ENCODE data around the gene SLC35F1.

SLC35F1 gene

GRCh38 chr6:118216751-118217150 is 309.7 kb downstream of the SLC35F1 start:
- Histone ChIP-seq H3K27ac (ENCODE audit: poor library complexity, severe bottlenecking) (no peak overlapping the region), H3K4me3 (ENCODE audit: severe bottlenecking) (no peak overlapping the region), H3K27me3 (ENCODE audit: insufficient read depth, poor library complexity, severe bottlenecking) (no peaks in the 10 kb centered on the region), H3K9me3 (ENCODE audit: severe bottlenecking) (no peaks in the 10 kb centered on the region), H3K36me3 (ENCODE audit: low read depth) (no peaks in the 10 kb centered on the region), H3K4me1 (ENCODE audit: insufficient read depth, poor library complexity, severe bottlenecking) (no peaks in the 10 kb centered on the region)
- ATAC-seq (ENCODE audit: low read depth) (peak; percentile 71), DNase-seq (ENCODE audit: low spot score) (no peak)
- TF ChIP-seq CTCF (IDR thresholded peaks at IDR 0.05; ENCODE audit: poor library complexity, severe bottlenecking), result no peak

DNA sequence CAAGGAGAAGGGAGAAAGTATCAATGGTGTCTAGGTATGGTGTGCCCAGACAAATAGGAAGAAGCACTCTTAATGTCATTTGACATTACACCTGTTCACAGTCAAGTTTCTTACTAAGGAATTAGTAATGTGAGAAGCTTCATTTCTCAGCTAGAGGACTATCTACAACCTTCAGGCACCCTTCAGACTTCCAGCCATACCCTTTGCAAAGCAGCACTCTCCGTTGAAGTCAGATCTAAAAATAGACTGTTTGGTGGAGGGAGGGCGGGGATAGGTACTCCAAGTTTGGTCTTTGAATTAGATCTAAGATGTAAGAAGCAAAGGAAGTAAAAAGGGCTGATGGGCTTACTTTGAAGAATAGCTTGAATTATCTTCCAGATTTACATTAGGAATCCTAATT is 311.1 kb downstream of the SLC35F1 start:
- TF ChIP-seq CTCF (IDR thresholded peaks at IDR 0.05; ENCODE audit: poor library complexity, severe bottlenecking), result no peak
- Histone ChIP-seq H3K4me3 (ENCODE audit: severe bottlenecking) (no peak overlapping the region), H3K27ac (ENCODE audit: poor library complexity, severe bottlenecking) (no peak overlapping the region), H3K9me3 (ENCODE audit: severe bottlenecking) (no peaks in the 10 kb centered on the region), H3K4me1 (ENCODE audit: insufficient read depth, poor library complexity, severe bottlenecking) (no peaks in the 10 kb centered on the region), H3K27me3 (ENCODE audit: insufficient read depth, poor library complexity, severe bottlenecking) (no peaks in the 10 kb centered on the region), H3K36me3 (ENCODE audit: low read depth) (no peaks in the 10 kb centered on the region)
- DNase-seq (ENCODE audit: low spot score) (no peak), ATAC-seq (ENCODE audit: low read depth) (no peak)

DNA sequence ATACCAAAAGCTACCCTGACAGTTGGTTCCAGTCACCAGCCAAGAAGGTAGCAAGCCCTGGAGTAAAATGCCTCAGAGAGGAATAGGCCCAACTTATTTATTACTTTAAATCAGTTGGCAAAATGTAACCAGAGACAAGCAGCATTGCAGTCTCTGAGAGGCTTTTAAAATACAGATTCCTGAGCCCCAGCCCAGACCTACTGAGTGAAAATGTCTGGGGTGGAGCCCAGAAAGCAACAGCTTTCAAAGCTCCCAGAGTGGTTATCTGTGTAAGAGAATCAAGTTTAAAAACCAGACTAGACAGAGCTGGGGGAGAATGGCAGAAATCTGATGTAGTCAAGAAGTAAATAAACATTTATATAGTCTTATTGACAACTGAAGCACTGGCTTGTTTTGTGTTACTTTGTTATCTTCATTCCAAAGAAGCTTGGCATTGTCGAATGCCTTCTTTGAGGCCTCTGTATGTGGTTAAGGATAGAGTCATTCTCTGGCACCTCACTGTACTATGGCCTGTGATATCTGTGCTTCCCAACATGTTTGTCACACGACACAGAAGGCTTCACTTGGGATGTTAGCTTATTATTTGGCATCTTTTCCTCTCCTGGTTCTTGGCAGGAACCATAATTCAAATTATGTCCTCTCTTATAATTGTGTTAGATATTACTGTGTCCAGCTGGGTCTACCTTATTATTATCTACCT is 313.5 kb downstream of the SLC35F1 start:
- Histone ChIP-seq H3K27ac (ENCODE audit: poor library complexity, severe bottlenecking) (no peak overlapping the region), H3K27me3 (ENCODE audit: insufficient read depth, poor library complexity, severe bottlenecking) (no peaks in the 10 kb centered on the region), H3K36me3 (ENCODE audit: low read depth) (no peaks in the 10 kb centered on the region), H3K9me3 (ENCODE audit: severe bottlenecking) (no peaks in the 10 kb centered on the region), H3K4me3 (ENCODE audit: severe bottlenecking) (no peak overlapping the region), H3K4me1 (ENCODE audit: insufficient read depth, poor library complexity, severe bottlenecking) (no peaks in the 10 kb centered on the region)
- no peak for TF ChIP-seq CTCF (IDR thresholded peaks at IDR 0.05; ENCODE audit: poor library complexity, severe bottlenecking)
- ATAC-seq (ENCODE audit: low read depth), result no peak
- DNase-seq (ENCODE audit: low spot score), result no peak

GRCh38 chr6:118223316-118223715 is 316.3 kb downstream of the SLC35F1 start:
- ATAC-seq (ENCODE audit: low read depth) (no peak), DNase-seq (ENCODE audit: low spot score) (no peak)
- no peaks in the 10 kb centered on the region for H3K4me1 ChIP-seq (ENCODE audit: insufficient read depth, poor library complexity, severe bottlenecking)
- H3K9me3 ChIP-seq (ENCODE audit: severe bottlenecking), result no peaks in the 10 kb centered on the region
- no peaks in the 10 kb centered on the region for H3K27me3 ChIP-seq (ENCODE audit: insufficient read depth, poor library complexity, severe bottlenecking)
- H3K4me3 ChIP-seq (ENCODE audit: severe bottlenecking), result no peak overlapping the region
- no peak for TF ChIP-seq CTCF (IDR thresholded peaks at IDR 0.05; ENCODE audit: poor library complexity, severe bottlenecking)
- H3K36me3 ChIP-seq (ENCODE audit: low read depth), result no peaks in the 10 kb centered on the region
- H3K27ac ChIP-seq (ENCODE audit: poor library complexity, severe bottlenecking), result no peak overlapping the region

- TF ChIP-seq CTCF (IDR thresholded peaks at IDR 0.05; ENCODE audit: poor library complexity, severe bottlenecking), result no peak
These were observed 321.8 kb downstream of the SLC35F1 start for GRCh38 chr6:118228886-118229285.

More at GRCh38 chr6:118228886-118229285, 321.8 kb downstream of the SLC35F1 start:
- Histone ChIP-seq H3K4me1 (ENCODE audit: insufficient read depth, poor library complexity, severe bottlenecking) (no peaks in the 10 kb centered on the region), H3K27ac (ENCODE audit: poor library complexity, severe bottlenecking) (no peak overlapping the region), H3K4me3 (ENCODE audit: severe bottlenecking) (no peak overlapping the region), H3K36me3 (ENCODE audit: low read depth) (no peaks in the 10 kb centered on the region), H3K27me3 (ENCODE audit: insufficient read depth, poor library complexity, severe bottlenecking) (no peaks in the 10 kb centered on the region), H3K9me3 (ENCODE audit: severe bottlenecking) (no peaks in the 10 kb centered on the region)
- no peak for DNase-seq (ENCODE audit: low spot score)
- no peak for ATAC-seq (ENCODE audit: low read depth)

Measured in RWPE2 (cell line).